HG03342 (cell line): Measurements from ENCODE around the gene TBL1X.
A peak's percentile ranks its signal among the peaks of the same experiment; 100 is the strongest.

Experiments used
- ATAC-seq: cut with Tn5 transposase; IDR thresholded peaks from one replicate; pipeline ENCODE4 v1.9.1; 2021; ENCODE audit warnings: mild to moderate bottlenecking, moderate library complexity; ENCODE audit not compliant: unreplicated experiment

TBL1X gene

DNA sequence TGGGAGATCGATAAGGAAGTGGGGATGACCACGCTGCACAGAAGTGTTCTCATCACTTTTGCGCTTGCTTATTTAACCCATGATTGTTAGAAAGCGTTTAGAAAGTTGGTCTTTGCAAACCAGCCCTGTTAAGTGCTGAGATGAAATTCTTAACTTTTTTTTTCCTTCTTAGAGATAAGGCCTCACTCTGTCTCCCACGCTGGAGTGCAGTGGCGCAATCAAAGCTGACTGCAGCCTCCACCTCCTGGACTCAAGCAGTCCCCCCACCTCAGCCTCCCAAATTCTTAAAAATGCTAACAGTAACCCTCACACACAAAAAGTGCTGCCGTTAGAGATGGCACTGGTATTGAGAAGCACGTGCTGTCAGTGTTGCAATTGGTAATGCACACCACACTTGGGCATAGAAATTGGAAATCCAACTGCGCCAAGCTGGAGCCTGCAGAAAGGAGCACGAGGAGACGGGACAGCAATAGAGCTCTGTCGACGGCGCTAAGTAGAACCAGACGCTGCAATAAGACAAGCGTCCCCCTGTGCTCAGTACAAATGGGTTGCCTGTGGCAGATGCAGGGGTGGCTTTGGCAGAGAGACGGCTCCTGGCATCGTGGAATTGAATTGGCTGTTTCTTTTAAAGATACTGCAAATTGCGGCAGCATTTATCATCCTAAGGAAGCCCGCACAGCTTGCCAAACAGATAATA is 113.4 kb downstream of the TBL1X start:
- no peak for ATAC-seq

DNA sequence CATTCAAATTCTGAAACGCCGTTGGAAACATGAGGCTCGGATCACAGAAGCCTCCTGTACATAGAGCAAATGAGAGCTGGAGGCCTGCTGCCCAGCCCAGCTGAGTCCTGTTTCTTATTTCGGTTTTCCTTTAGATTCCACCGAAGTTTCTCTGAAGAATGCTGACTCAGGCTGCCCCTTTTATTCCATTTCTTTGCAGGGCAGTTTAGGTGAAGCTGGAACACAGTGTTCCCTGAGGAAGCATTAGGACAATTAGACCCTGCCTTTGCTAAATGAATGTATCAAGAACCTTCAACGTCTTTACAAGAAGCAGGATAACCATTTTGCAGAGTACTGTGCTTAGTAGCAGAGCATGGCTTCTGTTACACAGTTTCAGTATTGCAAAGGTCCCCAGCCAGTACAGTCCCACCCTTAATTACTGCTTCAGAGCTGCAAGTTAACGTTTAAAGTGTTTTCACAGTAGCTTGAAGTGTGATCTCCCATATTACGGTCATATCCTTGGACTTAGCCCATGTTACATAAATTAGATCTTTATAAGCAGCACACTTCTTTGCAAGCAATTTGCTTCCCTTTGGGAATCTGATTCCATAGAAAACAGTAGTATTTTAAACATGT is 117.0 kb downstream of the TBL1X start:
- ATAC-seq, result no peak

DNA sequence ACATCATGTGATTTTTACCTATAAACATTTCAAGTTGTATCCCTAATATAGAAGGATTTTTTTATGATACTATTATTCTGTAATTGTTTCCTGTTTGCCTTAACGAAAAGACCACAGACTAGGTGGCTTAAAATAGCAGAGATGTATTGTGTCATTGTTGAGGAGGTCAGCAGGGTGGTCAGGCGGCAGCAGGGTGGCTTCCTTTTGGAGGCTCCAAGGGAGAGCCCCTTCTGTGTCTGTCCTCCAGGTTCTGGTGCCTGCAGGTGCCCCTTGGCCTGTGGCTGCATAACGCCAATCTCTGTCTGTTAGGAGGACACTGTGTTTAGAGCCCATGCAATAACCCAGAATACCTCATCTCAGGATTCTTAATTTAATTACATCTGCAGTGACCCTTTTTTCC is 118.1 kb downstream of the TBL1X start:
- ATAC-seq, result no peak

DNA sequence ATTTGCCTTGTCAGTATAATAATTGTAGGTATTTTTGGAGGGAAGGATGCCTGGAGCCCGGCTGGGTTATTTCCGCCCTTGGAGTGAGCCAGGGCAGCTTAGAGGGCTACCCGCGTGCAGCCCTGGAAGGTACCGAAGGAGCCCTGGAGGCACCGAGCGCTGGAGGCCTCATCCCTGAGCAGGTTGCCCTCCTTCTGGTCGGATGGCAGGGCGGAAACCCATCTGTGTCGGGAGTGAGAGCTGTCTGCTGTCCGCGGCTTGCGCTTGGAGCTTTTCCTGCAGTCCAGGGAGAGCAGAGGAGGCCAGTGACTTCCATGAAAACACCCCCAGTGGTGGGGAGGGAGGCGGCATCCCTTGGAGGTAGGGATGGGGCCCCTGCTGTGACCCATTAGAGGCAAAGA is 122.1 kb downstream of the TBL1X start:
- no peak for ATAC-seq

DNA sequence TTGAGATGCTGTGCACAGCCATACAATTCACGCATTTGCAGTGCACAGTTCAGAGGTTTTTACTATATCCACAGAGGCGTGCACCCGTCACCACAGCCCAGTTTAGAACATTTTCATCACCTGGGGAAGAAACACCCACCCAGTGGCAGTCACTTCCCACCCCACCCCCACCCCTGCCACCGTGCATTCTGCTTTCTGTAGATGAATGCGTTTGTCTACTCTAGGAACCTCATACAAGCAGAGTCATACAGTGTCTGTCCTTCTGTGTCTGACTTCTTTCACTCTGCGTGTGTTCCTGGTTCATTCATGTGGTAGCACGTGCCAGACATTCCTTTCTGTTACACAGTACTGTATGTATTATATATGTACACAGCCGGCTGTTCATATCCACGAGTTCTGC is 122.8 kb downstream of the TBL1X start:
- no peak for ATAC-seq

DNA sequence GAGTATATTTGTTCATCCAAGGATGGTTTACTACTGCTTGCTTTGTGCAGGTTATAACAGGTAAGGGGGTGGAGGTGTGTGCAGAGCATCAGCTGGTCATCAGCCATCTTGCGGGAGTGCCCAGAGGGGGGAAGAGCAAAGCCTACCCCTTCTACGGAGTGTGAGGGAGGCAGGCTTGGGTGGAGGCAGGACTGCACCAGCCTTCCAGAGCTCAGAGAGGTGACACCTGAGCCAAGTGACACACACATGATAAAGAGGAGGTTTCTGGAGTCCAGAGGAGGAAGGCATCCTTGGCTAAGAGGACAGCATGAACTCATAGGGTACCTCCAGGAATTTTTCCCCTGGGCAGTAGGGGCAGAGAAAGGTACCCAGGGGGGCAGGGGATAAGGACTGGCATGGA is 126.6 kb downstream of the TBL1X start:
- ATAC-seq, result no peak

DNA sequence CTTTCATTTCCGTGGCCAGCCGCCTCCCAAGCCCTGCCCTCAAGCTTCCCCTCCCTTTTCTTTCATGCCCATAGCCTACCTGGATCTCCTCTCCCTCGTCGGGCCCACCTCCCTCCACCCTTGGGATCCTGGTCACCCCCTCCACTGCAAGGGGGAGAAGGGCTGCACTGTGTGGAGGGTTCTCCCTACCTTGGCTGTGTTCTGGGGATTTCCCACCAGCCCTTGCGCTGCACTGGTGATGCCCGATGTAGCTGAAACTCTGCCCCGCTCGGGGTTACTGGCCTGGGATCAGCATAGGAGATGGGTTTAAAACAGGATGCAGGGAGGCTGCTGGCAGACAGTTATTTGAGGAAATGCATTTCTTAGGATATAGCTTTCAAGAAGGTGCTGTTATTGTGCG is 128.9 kb downstream of the TBL1X start:
- ATAC-seq, result no peak

DNA sequence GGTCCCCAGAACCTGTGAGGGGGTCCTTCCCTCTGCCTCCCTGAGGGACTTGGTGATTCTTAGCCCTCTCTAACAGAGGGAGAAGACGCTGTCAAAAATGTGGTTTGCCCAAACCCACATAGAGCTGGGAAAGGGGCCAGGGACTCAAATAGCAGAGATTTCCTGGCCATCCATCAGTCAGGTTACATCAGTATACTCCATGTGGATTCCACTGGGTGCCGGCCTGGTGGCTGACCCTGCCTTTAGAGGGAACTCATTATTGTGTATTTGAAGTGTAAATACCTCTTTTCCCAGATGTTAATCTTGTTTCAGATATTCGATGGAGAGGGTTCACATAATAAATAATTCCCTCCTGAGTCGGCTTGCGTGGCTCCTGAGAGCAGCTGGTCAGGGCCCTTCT is 130.3 kb downstream of the TBL1X start:
- ATAC-seq, result no peak

DNA sequence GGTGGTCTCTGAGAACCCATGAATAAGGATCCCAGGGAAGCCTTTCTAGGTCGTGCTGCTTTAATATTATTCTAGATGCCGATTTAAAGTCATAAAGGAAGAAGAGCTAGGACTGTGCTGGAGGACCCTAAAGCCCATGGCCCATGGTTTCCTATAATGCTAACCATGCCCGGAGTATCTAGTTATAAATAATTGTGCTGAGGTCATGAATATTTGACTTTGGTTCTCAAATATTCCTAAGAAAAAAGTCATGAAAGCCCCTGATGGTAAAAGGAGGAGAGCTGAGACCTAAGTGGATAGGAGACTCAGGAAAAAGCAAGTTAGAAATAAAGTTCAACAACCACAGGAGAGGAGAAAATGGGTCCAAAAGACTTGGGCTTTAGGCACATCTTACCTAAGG is 132.0 kb downstream of the TBL1X start:
- no peak for ATAC-seq

DNA sequence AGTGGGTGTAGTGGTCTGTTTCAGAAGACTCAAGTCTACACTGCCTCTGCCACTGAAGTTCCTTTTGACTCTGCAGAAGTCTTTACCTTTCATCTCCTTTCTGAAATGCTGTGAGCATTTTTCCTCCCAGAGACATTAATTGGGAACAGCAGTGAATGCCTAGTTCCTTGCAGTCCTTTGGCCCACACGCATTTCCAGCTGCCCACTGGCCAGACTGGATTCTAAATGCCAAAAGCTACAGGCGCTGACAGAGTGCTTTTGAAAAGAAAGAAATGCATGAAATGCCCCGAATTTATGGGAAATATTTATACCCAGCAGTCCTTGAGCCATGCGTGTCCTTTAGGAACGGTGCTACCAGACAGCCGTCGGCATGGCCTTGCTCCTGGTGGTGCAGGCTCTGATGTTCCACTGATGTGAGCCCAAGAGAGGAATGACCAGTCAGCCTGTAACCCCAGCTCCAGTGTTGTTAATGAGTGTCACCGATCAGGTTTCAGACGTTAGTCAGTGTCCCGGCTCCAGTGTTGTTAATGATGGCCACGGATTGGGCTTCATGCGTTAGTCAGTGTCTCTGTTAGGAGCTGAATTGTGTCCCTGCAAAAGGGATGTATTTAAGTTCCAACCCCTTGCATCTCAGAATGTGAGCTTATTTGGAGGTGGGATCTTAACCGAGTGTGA is 132.6 kb downstream of the TBL1X start:
- ATAC-seq, result no peak

DNA sequence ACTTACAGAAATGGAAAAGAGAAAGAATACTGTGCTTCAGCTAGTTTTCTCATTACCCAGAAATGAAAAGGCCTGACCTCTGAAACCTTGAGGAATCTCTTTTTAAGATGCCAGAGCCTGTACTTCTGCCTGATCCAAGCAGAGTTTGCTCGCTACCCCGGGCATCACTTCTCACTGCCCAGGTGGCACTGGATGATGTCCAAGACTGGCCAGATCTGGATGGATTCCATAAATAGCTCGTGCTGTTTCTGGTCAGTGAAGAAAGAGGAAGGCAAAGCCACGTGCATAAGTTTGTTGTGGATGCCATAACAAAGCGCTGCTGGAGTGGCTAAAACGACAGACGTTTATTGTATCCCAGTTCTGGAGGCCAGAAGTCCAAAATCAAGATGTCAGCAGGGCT is 133.5 kb downstream of the TBL1X start:
- no peak for ATAC-seq

DNA sequence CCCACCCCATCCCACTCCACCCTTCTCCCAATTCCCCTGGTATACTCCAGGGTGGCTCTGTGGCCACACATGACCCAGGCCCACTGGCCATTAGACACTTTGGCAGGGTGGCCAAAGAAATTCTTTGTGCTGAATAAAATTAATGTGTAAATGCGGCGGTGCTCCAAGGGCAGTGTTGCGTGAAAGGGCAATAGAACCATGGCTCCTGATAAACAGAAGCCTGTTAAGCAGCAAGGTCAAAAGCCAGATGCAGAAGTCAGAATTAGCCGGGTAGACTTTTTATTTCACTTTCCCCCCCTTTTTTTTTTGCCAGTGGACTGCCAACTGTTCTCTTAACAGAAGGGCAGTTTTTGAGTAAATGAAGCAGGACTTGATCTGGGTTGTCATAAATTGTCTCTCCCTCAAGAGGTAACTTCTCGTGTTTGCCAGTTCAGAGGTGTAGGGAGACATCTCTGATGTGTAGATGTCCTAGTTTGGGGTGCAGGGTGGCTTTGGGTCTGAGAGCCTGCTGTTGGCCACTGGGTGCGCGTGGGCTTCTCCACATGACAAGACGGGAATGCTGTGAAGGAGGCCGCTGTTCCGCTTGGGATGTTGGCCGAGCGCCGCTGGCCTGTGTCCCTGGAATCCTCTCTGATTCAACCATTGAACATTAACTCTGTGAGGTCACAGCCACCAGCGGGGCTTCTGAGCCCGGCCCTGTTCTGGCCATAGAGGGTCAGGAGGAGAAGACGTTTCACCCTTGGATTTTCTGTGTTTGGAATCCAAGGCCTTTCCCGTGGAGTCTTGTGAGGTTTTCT is 139.5 kb downstream of the TBL1X start:
- no peak for ATAC-seq

DNA sequence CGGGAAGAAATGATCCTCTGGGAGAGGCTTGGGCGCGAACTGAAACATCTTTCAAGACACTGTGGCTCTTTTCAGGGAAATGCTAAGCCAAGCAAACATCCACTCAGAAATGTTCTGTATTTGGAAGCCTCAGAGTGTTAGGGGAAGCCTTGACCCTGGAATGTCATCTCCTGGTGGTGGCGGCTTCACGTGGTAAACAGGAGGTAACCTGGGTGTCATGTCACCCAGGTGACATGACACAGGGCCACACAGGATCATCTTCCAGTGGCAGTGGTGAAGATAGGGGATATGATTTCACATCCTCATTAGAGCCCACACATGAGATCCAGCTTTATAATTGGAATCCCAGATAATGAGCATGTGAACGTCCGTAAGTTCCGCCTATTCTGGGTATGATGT is 140.0 kb downstream of the TBL1X start:
- ATAC-seq, result no peak

DNA sequence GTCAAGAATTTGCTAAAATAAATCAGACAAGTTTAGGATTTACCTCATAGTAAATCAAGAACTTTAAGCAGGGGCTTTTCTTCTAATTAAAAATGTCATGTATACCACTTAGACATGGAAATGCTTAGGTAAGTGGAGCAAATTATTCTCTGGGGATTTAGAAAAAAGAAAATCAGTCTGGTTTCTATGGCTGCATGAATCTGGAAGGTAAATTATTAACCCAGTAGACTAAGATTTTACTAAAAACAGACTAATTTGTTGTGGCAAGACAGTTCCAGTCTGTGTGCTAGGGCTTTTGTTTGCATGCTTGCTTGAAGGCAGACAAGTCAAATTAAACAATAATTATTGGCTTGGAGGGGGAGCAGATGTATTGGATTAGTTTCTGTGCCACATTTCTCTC is 140.6 kb downstream of the TBL1X start:
- no peak for ATAC-seq

DNA sequence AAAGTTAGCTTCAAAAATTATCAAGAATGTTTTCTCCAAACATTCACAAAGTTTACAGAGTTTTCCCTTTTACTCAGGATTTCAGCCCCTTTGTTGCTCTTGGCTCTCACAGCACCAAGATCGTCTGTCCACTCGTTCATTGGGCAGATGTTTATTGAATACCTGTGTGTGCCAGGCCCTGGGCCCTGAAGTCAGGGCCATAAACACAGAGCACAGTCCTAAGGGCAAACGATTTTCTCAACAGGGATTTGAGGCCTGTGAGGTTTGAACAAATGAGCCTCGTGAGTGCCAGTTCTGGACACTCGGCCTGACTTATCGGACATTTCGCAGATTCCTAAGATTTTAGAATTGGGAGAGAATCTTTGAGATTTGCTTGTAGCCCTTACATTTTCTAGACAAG is 142.1 kb downstream of the TBL1X start:
- ATAC-seq, result no peak

DNA sequence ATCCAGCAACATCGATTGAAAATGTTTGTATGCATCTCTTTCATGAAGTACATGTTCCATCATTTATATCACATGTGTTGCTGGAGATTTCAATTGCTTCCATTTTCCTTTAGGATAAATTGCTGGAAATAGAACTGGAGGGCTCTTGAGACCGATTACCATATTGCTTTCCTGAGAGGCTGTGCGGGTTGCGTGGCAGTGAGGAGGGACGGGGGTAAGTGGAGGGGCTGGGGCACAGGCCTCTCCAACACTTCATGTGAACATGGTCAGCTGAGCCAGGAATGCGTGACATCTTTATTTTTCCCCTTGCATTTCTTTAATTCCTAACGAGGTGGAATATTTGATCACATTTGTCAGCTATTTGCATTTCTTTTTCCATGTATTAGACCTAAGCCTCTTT is 144.6 kb downstream of the TBL1X start:
- ATAC-seq, result no peak

DNA sequence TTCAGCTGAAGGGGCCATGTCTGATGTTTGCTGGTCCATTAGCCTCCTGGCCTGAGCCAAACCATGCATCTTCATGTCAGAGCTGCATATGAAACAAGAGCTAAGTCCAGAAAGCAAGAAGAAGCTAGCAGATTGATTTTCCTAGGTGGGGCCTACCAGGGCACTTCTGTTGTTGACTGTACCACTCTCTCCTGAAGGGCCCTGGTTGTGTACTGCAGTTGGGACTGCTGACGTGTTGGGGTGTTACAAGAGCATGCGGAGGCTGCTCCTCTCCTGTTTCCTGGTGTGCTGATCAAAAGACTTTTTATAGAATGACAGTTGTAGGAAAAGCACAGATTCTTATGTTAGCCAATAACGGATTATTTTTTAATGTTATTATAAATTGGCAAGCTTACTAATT is 145.1 kb downstream of the TBL1X start:
- ATAC-seq, result no peak

DNA sequence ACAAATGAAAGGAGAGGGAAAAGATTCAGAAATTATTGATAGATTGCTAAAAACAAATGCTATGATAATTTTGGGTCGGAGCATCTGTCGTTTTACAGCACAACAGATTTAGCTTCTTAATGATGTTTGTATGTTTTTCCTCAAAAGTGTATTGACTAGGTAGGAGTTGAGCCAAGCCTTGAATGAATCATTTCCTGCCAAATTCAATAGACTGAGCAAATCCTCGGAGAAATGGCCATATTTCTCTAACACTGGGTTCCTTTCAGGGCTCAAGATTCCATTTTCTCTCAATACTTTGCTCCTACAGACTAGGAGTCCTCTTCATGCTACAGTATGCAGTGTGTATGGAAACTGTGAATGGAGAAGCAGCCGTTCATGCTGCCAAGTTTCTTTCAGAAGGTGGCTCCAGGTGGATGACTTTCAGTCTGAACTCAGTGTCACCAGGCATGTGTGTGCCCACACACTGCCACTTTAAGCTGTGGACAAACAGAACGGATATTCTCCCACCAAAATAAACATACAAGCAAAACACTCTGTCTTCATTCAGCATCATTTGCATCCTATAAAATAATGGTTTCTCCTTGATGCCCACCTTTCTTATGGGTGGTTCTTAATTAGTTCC is 146.0 kb downstream of the TBL1X start:
- ATAC-seq, result peak; percentile 47

DNA sequence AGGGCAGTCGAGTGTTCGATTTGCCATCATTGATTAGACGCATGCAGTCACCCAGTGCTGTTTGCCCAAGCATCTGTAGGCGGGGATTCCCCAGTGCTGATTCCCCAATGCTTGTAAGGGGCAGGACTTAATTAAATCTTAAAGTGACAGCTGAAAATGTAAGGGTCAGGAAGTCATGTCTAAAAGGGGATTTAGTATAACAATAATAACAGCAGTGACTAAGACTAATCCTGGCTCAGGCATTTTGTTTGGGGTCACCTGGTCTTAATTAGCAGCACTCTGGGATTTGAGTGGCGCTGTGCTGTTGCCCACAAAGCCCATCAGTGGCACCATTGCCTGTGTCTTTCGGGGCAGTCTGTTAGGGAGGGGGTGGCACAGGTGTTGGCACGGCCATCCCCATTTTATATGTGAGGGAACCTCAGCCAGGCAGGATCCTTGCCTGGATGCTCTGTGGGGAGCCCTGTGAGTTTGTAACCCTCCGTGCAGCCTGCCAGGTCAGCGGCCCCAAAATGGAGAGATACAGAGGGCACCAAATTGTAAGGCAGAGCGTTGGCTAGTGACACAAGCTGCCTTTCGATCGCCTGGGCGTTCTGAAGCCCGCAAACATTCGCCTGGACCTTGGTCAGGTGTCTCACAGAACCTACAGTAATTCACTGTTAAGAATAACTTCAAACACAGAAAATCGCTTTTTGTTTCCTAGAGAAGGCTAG is 146.7 kb downstream of the TBL1X start:
- ATAC-seq, result no peak

DNA sequence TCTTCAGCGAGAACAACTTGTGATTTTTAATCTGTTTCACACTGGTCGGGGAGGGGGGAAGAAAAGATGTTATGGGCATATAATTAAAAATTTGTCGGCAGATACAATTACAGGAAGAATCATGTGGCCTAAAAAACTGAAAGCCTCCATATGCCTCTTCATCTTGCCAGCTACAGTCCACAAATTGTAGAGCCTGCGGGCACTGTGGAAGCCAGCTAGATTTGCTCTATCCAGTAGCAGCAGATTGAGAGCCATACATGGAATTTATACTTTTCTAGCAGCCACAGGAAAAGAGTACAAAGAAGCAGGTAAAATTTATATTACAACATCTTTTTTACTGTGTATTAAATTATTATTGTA is 147.3 kb downstream of the TBL1X start:
- ATAC-seq, result no peak

DNA sequence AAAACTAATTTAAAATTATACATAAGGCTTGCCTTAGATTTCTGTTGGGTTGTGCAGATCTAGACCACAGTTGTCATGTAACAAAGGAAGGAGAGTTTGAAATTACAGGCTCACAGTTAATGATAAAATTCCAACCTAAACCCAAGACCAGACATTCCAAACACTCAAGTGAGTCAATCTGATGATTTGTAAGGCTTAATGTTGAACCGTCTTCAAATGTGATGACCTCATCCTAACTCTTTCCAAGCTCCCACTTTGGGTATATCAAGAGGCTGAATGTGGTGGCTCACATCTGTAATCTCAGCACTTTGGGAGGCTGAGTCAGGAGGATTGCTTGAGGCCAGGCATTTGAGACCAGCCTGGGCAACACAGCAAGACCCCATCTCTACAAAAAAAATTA is 149.2 kb downstream of the TBL1X start:
- no peak for ATAC-seq
